ENCODE measurements around the gene TCEA3.

TCEA3 gene

GRCh38 chr1:23362218-23362713 is 62.3 kb downstream of the TCEA3 start:
- DNase-seq = no peak

GRCh38 chr1:23358310-23358875 is 66.2 kb downstream of the TCEA3 start:
- DNase-seq = no peak

GRCh38 chr1:23357138-23357908 is 67.2 kb downstream of the TCEA3 start:
- DNase-seq = no peak

GRCh38 chr1:23356471-23357137 is 67.9 kb downstream of the TCEA3 start:
- no peak for DNase-seq

GRCh38 chr1:23354245-23354644 is 70.3 kb downstream of the TCEA3 start:
- DNase-seq = no peak

- no peak for DNase-seq
These were observed 72.4 kb downstream of the TCEA3 start for GRCh38 chr1:23352096-23352695.

- no peak for DNase-seq
These were observed 78.6 kb downstream of the TCEA3 start for GRCh38 chr1:23345920-23346319.

GRCh38 chr1:23344987-23345472 is 79.5 kb downstream of the TCEA3 start:
- DNase-seq = no peak

GRCh38 chr1:23344111-23344986 is 80.2 kb downstream of the TCEA3 start, which contains the start of gene HNRNPR:
Gene HNRNPR (minus strand): TSS chr1:23344284. CDS start chr1:23341008, 3,276 bp downstream.
- DNase-seq = peak; percentile 56

GRCh38 chr1:23343221-23344110 is 81.1 kb downstream of the TCEA3 start:
- DNase-seq = no peak

GRCh38 chr1:23341931-23342692 is 82.4 kb downstream of the TCEA3 start:
- no peak for DNase-seq

GRCh38 chr1:23339632-23340031 is 84.9 kb downstream of the TCEA3 start:
- DNase-seq = no peak

GRCh38 chr1:23337869-23338268 is 86.7 kb downstream of the TCEA3 start:
- no peak for DNase-seq

- DNase-seq = no peak
These were observed 92.8 kb downstream of the TCEA3 start for GRCh38 chr1:23331713-23332112.

Data from 8988T (cell line).